Fibroblast of lung (primary cell): ENCODE data around the gene NGF. TPM values are rescaled to one million over a fixed set of nuclear protein-coding genes. Genes with fewer than 3 reads are reported as not detected.
A peak's percentile ranks its signal among the peaks of the same experiment; 100 is the strongest.

Experiments used
- DNase-seq, 2 donors: peaks; one replicate each; pipeline versions ENCODE4 v3.0.0 to v3.0.0-alpha.2; 2010; ENCODE audit warnings: low read depth in 2 of 2
- H2AFZ ChIP-seq: 2 replicates; pipeline ENCODE4 v1.5.1; 2012; ENCODE audit warnings: low read length, control low read depth, inconsistent platforms
- H3K27ac ChIP-seq: 2 replicates; pipeline ENCODE4 v1.5.1; 2011; ENCODE audit warnings: low read length, control low read depth; ENCODE audit not compliant: insufficient read depth
- H3K27me3 ChIP-seq: 2 replicates; pipeline ENCODE4 v1.5.1; 2011; ENCODE audit warnings: mild to moderate bottlenecking, low read length; ENCODE audit not compliant: control insufficient read depth, insufficient read depth
- H3K36me3 ChIP-seq: 2 replicates; pipeline ENCODE4 v1.5.1; 2011; ENCODE audit warnings: low read length; ENCODE audit not compliant: control insufficient read depth, insufficient read depth
- H3K4me1 ChIP-seq: 2 replicates; pipeline ENCODE4 v1.5.1; 2011; ENCODE audit warnings: low read length; ENCODE audit not compliant: control insufficient read depth, insufficient read depth; ENCODE audit errors: extremely low read depth
- H3K4me2 ChIP-seq: 2 replicates; pipeline ENCODE4 v1.5.1; 2011; ENCODE audit warnings: low read length, control low read depth; ENCODE audit not compliant: insufficient read depth; ENCODE audit errors: extremely low read depth
- H3K4me3 ChIP-seq, 4 experiments: fragments of 200-600 bp in 1 of 4; sonication (generic) in 1 of 4; replicated peaks in 1 of 4; 2 replicates each; pipeline ENCODE4 v1.5.1; 2011 to 2016; ENCODE audit warnings: low read length in 4 of 4, low read depth in 3 of 4, mild to moderate bottlenecking in 3 of 4, control low read depth in 2 of 4, inconsistent platforms in 1 of 4, mixed read lengths in 1 of 4; ENCODE audit not compliant: insufficient read depth in 1 of 4; ENCODE audit errors: control extremely low read depth in 1 of 4
- H3K79me2 ChIP-seq: 2 replicates; pipeline ENCODE4 v1.5.1; 2012; ENCODE audit warnings: mild to moderate bottlenecking, low read length, inconsistent platforms; ENCODE audit not compliant: control insufficient read depth, insufficient read depth
- H3K9ac ChIP-seq: 2 replicates; pipeline ENCODE4 v1.5.1; 2011; ENCODE audit warnings: mild to moderate bottlenecking, low read length, control low read depth; ENCODE audit not compliant: insufficient read depth
- H3K9me3 ChIP-seq: 2 replicates; pipeline ENCODE4 v1.5.1; 2012; ENCODE audit warnings: low read depth, low read length; ENCODE audit not compliant: control insufficient read depth, insufficient read depth
- H4K20me1 ChIP-seq: 2 replicates; pipeline ENCODE4 v1.5.1; 2011; ENCODE audit warnings: low read length; ENCODE audit not compliant: control insufficient read depth, insufficient read depth; ENCODE audit errors: extremely low read depth
- CTCF ChIP-seq, 2 donors: IDR thresholded peaks in 1 of 2; conservative IDR thresholded peaks in 1 of 2; 1 replicate in 1 of 2; 2 replicates in 1 of 2; pipeline ENCODE4 v1.5.1; 2011 to 2012; ENCODE audit warnings: low read length in 2 of 2, control low read depth in 1 of 2, inconsistent platforms in 1 of 2, low read depth in 1 of 2, mild to moderate bottlenecking in 1 of 2
- EZH2 ChIP-seq: IDR thresholded peaks from 2 replicates; pipeline ENCODE4 v1.5.1; 2012; ENCODE audit warnings: low read length, control low read depth, mild to moderate bottlenecking; ENCODE audit errors: missing control alignments
- polyA plus RNA-seq, 2 donors: library from polyadenylated mRNA; depleted of rRNA in 1 of 2; stranded (reverse) in 1 of 2; unstranded in 1 of 2; fragments of >200 nt; gene quantifications; 2 replicates each; pipeline ENCODE4 v1.2.1, GENCODE V29; 2011 to 2012; ENCODE audit warnings: missing spikeins in 1 of 2
- total RNA-seq: library from RNA; depleted of rRNA; stranded (reverse); fragments of >200 nt; gene quantifications from 2 replicates; pipeline ENCODE4 v1.2.1, GENCODE V29; 2014

The NGF gene
- total and polyA plus RNA-seq, 2 donors (not counting 1 experiment from before 2014, with no cell fraction given): 4.0 to 17.6 TPM

- peak in 1 of 2 donors; percentile 44 for DNase-seq
- H3K4me3 ChIP-seq: no peak overlapping the region
These were observed 51.4 kb downstream of the NGF start for GRCh38 chr1:115286431-115287205.

GRCh38 chr1:115284209-115284608 lies 53.8 kb downstream of the NGF start:
- H3K79me2 ChIP-seq: no peaks in the 10 kb centered on the region
- no peak overlapping the region for H2AFZ ChIP-seq
- no peak overlapping the region for H3K4me3 ChIP-seq
- peaks cover 16% of the 10 kb centered on the region for H3K4me1 ChIP-seq
- no peak overlapping the region for H3K4me2 ChIP-seq
- no peak overlapping the region for H3K27ac ChIP-seq
- TF ChIP-seq CTCF (conservative IDR thresholded peaks at IDR 0.05 in 1 of 2, IDR thresholded peaks at IDR 0.05 in 1 of 2; ENCODE audit: low read depth in 1 of 2, low read length in 2 of 2) (no peak), EZH2 (no peak)
- peak in 1 of 2 donors; percentile 37 for DNase-seq
- H3K9me3 ChIP-seq: no peaks in the 10 kb centered on the region
- no peaks in the 10 kb centered on the region for H3K27me3 ChIP-seq
- peaks cover 13% of the 10 kb centered on the region for H3K36me3 ChIP-seq
- H3K9ac ChIP-seq: no peak overlapping the region
- no peaks in the 10 kb centered on the region for H4K20me1 ChIP-seq

More at GRCh38 chr1:115286431-115287205, 51.4 kb downstream of the NGF start:
- H3K79me2 ChIP-seq: no peaks in the 10 kb centered on the region
- H3K4me1 ChIP-seq: peaks cover 8% of the 10 kb centered on the region
- H3K9me3 ChIP-seq: no peaks in the 10 kb centered on the region
- no peak overlapping the region for H3K4me2 ChIP-seq
- H4K20me1 ChIP-seq: no peaks in the 10 kb centered on the region
- H3K27me3 ChIP-seq: no peaks in the 10 kb centered on the region
- H3K27ac ChIP-seq: no peak overlapping the region
- H3K9ac ChIP-seq: no peak overlapping the region
- TF ChIP-seq EZH2: no peak
- no peak for TF ChIP-seq CTCF (conservative IDR thresholded peaks at IDR 0.05 in 1 of 2, IDR thresholded peaks at IDR 0.05 in 1 of 2; ENCODE audit: low read depth in 1 of 2, low read length in 2 of 2)
- no peak overlapping the region for H2AFZ ChIP-seq
- H3K36me3 ChIP-seq: peaks cover 16% of the 10 kb centered on the region

GRCh38 chr1:115283681-115284146 lies 54.3 kb downstream of the NGF start:
- Histone ChIP-seq H2AFZ (no peak overlapping the region), H3K27ac (peak overlapping the region; percentile 40), H3K4me1 (peaks cover 16% of the 10 kb centered on the region), H3K9me3 (no peaks in the 10 kb centered on the region), H3K79me2 (no peaks in the 10 kb centered on the region), H3K9ac (no peak overlapping the region), H3K27me3 (no peaks in the 10 kb centered on the region), H4K20me1 (no peaks in the 10 kb centered on the region), H3K36me3 (peaks cover 13% of the 10 kb centered on the region), H3K4me2 (no peak overlapping the region), H3K4me3 (no peak overlapping the region)
- TF ChIP-seq CTCF (conservative IDR thresholded peaks at IDR 0.05 in 1 of 2, IDR thresholded peaks at IDR 0.05 in 1 of 2; ENCODE audit: low read depth in 1 of 2, low read length in 2 of 2) (no peak), EZH2 (no peak)
- no peak for DNase-seq
